ENCODE measurements around the gene SLC40A1.
A peak's percentile ranks its signal among the peaks of the same experiment; 100 is the strongest.

SLC40A1 gene

GRCh38 chr2:189584686-189585085 lies 4.1 kb upstream of the SLC40A1 start:
- TF ChIP-seq CTCF (IDR thresholded peaks at IDR 0.05; ENCODE audit: low read length, missing control alignments) = no peak
- no peak overlapping the region for H3K4me3 ChIP-seq (replicated peaks; ENCODE audit: low read depth, low read length)
- DNase-seq (ENCODE audit: low read depth) = no peak

GRCh38 chr2:189583227-189584198 lies 2.9 kb upstream of the SLC40A1 start:
- no peak for TF ChIP-seq CTCF (IDR thresholded peaks at IDR 0.05; ENCODE audit: low read length, missing control alignments)
- no peak for DNase-seq (ENCODE audit: low read depth)
- no peak overlapping the region for H3K4me3 ChIP-seq (replicated peaks; ENCODE audit: low read depth, low read length)

- DNase-seq (ENCODE audit: low read depth) = no peak
- H3K4me3 ChIP-seq (replicated peaks; ENCODE audit: low read depth, low read length) = no peak overlapping the region
- TF ChIP-seq CTCF (IDR thresholded peaks at IDR 0.05; ENCODE audit: low read length, missing control alignments) = no peak
Measured at GRCh38 chr2:189582809-189583192, 2.2 kb upstream of the SLC40A1 start.

- no peak for DNase-seq (ENCODE audit: low read depth)
- no peak for TF ChIP-seq CTCF (IDR thresholded peaks at IDR 0.05; ENCODE audit: low read length, missing control alignments)
Measured at GRCh38 chr2:189582140-189582808, 1.7 kb upstream of the SLC40A1 start.

GRCh38 chr2:189581354-189582139 lies 961 bp upstream of the SLC40A1 start:
- TF ChIP-seq CTCF (IDR thresholded peaks at IDR 0.05; ENCODE audit: low read length, missing control alignments) = no peak
- DNase-seq (ENCODE audit: low read depth) = no peak
- peak overlapping the region; percentile 54 for H3K4me3 ChIP-seq (replicated peaks; ENCODE audit: low read depth, low read length)

More at GRCh38 chr2:189582140-189582808, 1.7 kb upstream of the SLC40A1 start:
- no peak overlapping the region for H3K4me3 ChIP-seq (replicated peaks; ENCODE audit: low read depth, low read length)

- H3K4me3 ChIP-seq (replicated peaks; ENCODE audit: low read depth, low read length) = peak overlapping the region; percentile 54
- TF ChIP-seq CTCF (IDR thresholded peaks at IDR 0.05; ENCODE audit: low read length, missing control alignments) = no peak
- DNase-seq (ENCODE audit: low read depth) = no peak
Measured at GRCh38 chr2:189580241-189580651, 340 bp downstream of the SLC40A1 start.

Data from fibroblast of pulmonary artery (primary cell).